Breast epithelium (tissue), 4 donors: Measurements from ENCODE around the gene IQSEC3. TPM values are rescaled to one million over a fixed set of nuclear protein-coding genes. Genes with fewer than 3 reads are reported as not detected.
A peak's percentile ranks its signal among the peaks of the same experiment; 100 is the strongest.

Experiments used
- DNase-seq, 2 donors: peaks; one replicate each; pipeline ENCODE4 v3.0.0-alpha.2; 2019; ENCODE audit warnings: low spot score in 2 of 2
- H3K27ac ChIP-seq, 2 donors: fragments of 200-600 bp; sonication (generic) in 1 of 2; one replicate each; pipeline ENCODE4 v1.5.1; 2016 to 2019; ENCODE audit warnings: mild to moderate bottlenecking in 1 of 2
- H3K27me3 ChIP-seq, 2 donors: fragments of 200-600 bp; sonication (generic) in 1 of 2; one replicate each; pipeline versions ENCODE4 v1.5.1 to v1.6.0; 2017 to 2019; ENCODE audit warnings: control low read depth in 1 of 2, mild to moderate bottlenecking in 1 of 2
- H3K36me3 ChIP-seq: fragments of 200-600 bp; one replicate; pipeline ENCODE4 v1.5.1; 2019
- H3K4me1 ChIP-seq, 2 donors: fragments of 200-600 bp; sonication (generic); one replicate each; pipeline ENCODE4 v1.5.1; 2016 to 2019; ENCODE audit warnings: control low read depth in 1 of 2
- H3K4me3 ChIP-seq, 3 donors: fragments of 200-600 bp; sonication (generic); 1 replicate in 2 of 3; 2 replicates in 1 of 3; pipeline ENCODE4 v1.5.1; 2016 to 2019; ENCODE audit warnings: mild to moderate bottlenecking in 3 of 3, moderate library complexity in 2 of 3
- H3K9me3 ChIP-seq, 2 donors: fragments of 200-600 bp; sonication (generic) in 1 of 2; one replicate each; pipeline ENCODE4 v1.5.1; 2016 to 2019; ENCODE audit warnings: control low read depth in 1 of 2
- POLR2A ChIP-seq: fragments of 450-650 bp; IDR thresholded peaks from one replicate; pipeline ENCODE4 v1.6.1; 2016; ENCODE audit warnings: antibody characterized with exemption, mild to moderate bottlenecking, moderate library complexity
- POLR2AphosphoS5 ChIP-seq, 3 donors: sonication (generic); formaldehyde crosslinking; IDR thresholded peaks; one replicate each; pipeline ENCODE4 v1.6.1; 2017; ENCODE audit warnings: antibody characterized with exemption in 3 of 3
- intact Hi-C: fragments of 100-400 bp; cut with DNase I; formaldehyde crosslinking; loops from one replicate; pipeline ENCODE4 v1.15.1; 2023; ENCODE audit warnings: low total_unique reads
- total RNA-seq, 3 donors: library from RNA; depleted of rRNA; stranded (reverse); fragments of >200 nt; gene quantifications; one replicate each; pipeline ENCODE4 v1.1.0, GENCODE V29; 2016
- TF ChIP-seq, protein P1 (sequence below), 3 donors: fragments of 450-650 bp; IDR thresholded peaks; one replicate each; pipeline ENCODE4 v1.5.1; 2016 to 2017; ENCODE audit warnings: antibody characterized with exemption in 3 of 3, mild to moderate bottlenecking in 3 of 3, moderate library complexity in 3 of 3

Gene IQSEC3
- total RNA-seq, 3 donors from 2014 or later, result 0.64 to 0.98 (median 0.73) TPM

GRCh38 chr12:163406-163986 lies 96.9 kb downstream of the IQSEC3 start:
- intact Hi-C loops, result loop anchor here (1.0 kb wide), 1 partner anchor 25 kb away; no protein-coding TSS in a partner anchor
- H3K27ac ChIP-seq, result no peak overlapping the region
- TF ChIP-seq, protein P1, sequence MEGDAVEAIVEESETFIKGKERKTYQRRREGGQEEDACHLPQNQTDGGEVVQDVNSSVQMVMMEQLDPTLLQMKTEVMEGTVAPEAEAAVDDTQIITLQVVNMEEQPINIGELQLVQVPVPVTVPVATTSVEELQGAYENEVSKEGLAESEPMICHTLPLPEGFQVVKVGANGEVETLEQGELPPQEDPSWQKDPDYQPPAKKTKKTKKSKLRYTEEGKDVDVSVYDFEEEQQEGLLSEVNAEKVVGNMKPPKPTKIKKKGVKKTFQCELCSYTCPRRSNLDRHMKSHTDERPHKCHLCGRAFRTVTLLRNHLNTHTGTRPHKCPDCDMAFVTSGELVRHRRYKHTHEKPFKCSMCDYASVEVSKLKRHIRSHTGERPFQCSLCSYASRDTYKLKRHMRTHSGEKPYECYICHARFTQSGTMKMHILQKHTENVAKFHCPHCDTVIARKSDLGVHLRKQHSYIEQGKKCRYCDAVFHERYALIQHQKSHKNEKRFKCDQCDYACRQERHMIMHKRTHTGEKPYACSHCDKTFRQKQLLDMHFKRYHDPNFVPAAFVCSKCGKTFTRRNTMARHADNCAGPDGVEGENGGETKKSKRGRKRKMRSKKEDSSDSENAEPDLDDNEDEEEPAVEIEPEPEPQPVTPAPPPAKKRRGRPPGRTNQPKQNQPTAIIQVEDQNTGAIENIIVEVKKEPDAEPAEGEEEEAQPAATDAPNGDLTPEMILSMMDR (IDR thresholded peaks at IDR 0.05), result no peak
- TF ChIP-seq POLR2A (no peak), POLR2AphosphoS5 (IDR thresholded peaks at IDR 0.05) (no peak)

GRCh38 chr12:164207-164606 lies 97.6 kb downstream of the IQSEC3 start:
- TF ChIP-seq, protein P1 (IDR thresholded peaks at IDR 0.05), result no peak
- TF ChIP-seq POLR2AphosphoS5 (IDR thresholded peaks at IDR 0.05), result no peak
- H3K27ac ChIP-seq, result no peak overlapping the region
- H3K4me1 ChIP-seq, result no peaks in the 10 kb centered on the region
- H3K9me3 ChIP-seq, result no peaks in the 10 kb centered on the region
- no peak for DNase-seq
- intact Hi-C loops, result no loop called here
- no peaks in the 10 kb centered on the region for H3K27me3 ChIP-seq
- no peaks in the 10 kb centered on the region for H3K36me3 ChIP-seq
- no peak overlapping the region for H3K4me3 ChIP-seq

More at GRCh38 chr12:163406-163986, 96.9 kb downstream of the IQSEC3 start:
- no peaks in the 10 kb centered on the region for H3K27me3 ChIP-seq
- no peaks in the 10 kb centered on the region for H3K4me1 ChIP-seq
- DNase-seq, result no peak
- H3K36me3 ChIP-seq, result no peaks in the 10 kb centered on the region
- H3K9me3 ChIP-seq, result no peaks in the 10 kb centered on the region
- H3K4me3 ChIP-seq, result peak overlapping the region in 1 of 3 donors; percentile 19

GRCh38 chr12:165862-166368 lies 99.3 kb downstream of the IQSEC3 start:
- Histone ChIP-seq H3K4me1 (no peaks in the 10 kb centered on the region), H3K27me3 (no peaks in the 10 kb centered on the region), H3K27ac (no peak overlapping the region), H3K36me3 (no peaks in the 10 kb centered on the region), H3K9me3 (no peaks in the 10 kb centered on the region), H3K4me3 (no peak overlapping the region)
- TF ChIP-seq POLR2A, result no peak
- no peak for TF ChIP-seq POLR2AphosphoS5 (IDR thresholded peaks at IDR 0.05)
- TF ChIP-seq, protein P1 (IDR thresholded peaks at IDR 0.05), result no peak
- intact Hi-C loops, result no loop called here
- no peak for DNase-seq

DNA sequence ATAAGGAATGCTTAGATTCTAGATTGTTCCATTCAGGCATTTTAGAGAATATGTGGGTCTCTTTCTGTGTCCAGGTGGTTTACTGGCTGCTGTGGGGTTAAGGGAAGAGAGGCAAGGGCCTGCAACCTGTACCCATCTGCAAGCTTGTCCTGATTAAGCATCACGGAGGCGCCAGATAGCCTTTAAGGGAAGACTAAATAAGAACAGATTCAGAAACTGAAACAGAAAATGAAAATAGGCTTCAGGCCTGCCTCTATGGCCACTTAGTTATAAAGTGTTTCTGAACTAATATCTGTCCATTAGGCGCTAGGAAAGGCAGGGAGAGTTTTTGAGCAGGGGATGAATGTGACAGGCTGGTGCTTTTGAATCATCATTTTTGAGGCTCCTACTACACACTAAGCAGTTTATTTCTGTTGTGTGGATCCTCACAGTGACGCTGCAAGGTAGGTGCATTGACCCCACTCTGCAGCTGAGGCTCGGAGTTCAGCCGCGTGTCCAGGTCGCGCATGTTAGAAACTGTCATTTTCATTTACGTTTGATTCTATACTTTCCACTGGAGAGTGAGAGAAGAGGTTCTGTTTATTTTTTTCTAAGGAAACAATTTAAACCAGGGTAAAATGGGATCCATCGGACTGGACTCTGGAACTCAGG lies 100.0 kb downstream of the IQSEC3 start:
- no peaks in the 10 kb centered on the region for H3K27me3 ChIP-seq
- DNase-seq, result no peak
- intact Hi-C loops, result no loop called here
- no peaks in the 10 kb centered on the region for H3K9me3 ChIP-seq
- no peak overlapping the region for H3K4me3 ChIP-seq
- H3K4me1 ChIP-seq, result no peaks in the 10 kb centered on the region
- TF ChIP-seq, protein P1 (IDR thresholded peaks at IDR 0.05), result no peak
- TF ChIP-seq POLR2AphosphoS5 (IDR thresholded peaks at IDR 0.05), result no peak
- no peak for TF ChIP-seq POLR2A
- no peak overlapping the region for H3K27ac ChIP-seq
- H3K36me3 ChIP-seq, result no peaks in the 10 kb centered on the region

DNA sequence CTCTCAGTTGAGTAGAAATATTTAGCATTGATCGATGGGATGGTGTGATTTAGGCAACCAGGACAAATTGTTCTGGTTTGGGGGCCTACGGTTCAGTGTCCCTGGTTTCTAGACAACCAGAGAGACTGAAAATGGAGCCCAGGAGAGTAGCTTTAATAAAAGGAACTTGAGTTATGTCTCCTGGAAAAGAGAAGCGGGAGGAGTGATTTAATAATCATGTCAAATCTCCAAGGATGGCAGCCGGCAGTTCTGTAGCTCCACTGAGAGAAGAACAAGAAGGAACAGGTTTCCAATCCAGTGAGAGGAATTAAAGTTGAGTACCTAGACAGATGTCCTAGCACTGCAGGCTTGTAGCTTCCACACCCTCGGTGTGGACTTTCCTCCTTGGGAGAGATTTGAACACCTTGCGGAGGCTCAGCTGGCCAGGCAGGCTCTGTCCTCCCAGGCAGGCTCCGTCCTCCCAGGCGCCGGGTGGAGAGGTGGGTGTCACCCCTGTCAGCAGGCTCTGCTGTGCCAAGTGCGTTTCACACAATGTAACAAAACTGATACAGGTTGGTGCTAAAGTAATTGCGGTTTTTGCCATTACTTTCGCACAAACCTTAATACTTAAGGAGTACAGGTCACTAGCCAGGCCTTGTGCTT lies 101.5 kb downstream of the IQSEC3 start:
- Histone ChIP-seq H3K9me3 (no peaks in the 10 kb centered on the region), H3K4me3 (no peak overlapping the region), H3K27ac (no peak overlapping the region), H3K27me3 (peaks cover 0 to 15% of the 10 kb centered on the region in 2 donors), H3K4me1 (no peaks in the 10 kb centered on the region), H3K36me3 (no peaks in the 10 kb centered on the region)
- no peak for DNase-seq
- intact Hi-C loops, result no loop called here
- TF ChIP-seq POLR2A, result no peak
- TF ChIP-seq, protein P1 (IDR thresholded peaks at IDR 0.05), result no peak
- TF ChIP-seq POLR2AphosphoS5 (IDR thresholded peaks at IDR 0.05), result no peak
